ENCODE data around the gene ACTG1.

ACTG1 gene

DNA sequence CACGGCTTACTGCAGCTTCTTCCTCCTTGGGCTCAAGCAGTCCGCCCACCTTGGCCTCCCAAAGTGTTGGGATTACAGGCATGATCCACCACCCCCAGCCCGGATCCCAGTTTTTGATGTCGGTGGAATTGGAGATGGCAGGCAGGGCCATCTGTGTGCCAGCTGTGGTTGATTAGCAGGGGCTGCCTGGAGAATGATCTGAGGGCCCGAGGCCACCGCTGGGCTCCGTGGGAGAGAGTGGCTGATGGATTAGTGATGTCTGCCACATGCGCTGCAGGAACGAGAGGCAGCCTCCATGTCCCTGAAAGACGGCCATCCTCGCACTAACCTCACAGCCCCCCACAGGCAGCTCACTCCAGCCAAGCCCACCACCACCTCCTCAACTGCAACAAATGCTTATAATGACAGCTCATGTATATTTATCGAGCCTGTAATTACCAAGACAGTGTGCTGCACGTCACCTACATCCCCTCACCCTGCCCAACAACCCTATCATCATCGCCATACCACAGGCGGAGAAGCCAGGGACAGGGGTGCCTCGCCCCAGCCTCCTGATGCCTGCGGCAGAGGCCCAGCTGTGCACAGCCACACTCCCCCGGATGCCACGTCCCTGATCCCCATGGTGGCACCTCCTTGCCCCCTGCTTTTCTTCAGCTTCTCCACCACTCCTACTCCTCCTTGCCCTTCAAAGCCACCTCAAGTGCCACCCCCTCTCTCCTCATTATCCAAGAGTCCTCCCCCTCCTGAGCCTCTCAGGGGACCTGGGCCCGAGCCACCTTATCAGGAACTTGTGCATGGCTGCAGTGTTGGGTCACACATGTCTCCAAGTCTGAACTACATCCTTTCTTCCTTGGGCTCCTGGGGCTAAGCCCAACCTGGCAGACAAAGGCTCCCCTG is 33.2 kb downstream of the ACTG1 start:
- DNase-seq = peak; percentile 53

DNA sequence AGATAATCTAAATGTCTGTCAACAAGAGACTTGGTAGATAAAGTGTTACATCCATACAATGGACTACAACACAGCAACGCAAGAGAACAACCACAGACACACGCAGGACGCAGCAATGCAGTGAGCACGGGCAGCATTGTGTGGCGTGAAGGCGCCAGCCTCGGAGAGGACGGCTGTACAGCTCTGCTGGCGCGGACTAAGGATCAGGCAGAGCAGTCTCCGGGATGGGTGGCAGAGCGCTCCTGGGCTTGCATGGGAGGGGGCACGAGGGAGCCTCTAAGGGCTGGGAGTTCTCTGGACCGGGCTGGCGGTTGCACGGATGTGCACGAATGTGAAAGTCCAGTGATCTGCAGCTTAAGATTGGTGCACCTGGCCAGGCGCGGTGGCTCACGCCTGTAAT is 34.5 kb downstream of the ACTG1 start:
- no peak for DNase-seq

DNA sequence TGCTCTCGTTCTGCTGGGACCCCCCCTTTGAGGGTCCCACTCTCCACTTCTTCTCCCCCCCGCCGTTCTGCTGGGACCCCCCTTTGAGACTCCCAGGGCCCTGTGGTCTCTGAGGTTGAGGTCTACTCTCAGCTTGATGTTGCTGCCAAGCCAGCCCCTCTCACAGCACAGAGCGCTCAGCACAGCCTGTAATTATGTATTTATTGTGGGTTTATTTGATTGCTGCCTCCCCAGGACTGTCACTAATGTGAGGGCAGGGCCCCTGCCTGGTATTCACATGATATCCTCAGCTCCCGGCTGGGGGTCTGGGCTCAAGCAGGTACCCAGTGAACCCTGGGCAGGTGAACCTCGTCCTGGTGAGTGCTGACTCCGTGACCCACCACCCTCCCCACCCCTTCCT is 35.4 kb downstream of the ACTG1 start:
- DNase-seq = no peak

DNA sequence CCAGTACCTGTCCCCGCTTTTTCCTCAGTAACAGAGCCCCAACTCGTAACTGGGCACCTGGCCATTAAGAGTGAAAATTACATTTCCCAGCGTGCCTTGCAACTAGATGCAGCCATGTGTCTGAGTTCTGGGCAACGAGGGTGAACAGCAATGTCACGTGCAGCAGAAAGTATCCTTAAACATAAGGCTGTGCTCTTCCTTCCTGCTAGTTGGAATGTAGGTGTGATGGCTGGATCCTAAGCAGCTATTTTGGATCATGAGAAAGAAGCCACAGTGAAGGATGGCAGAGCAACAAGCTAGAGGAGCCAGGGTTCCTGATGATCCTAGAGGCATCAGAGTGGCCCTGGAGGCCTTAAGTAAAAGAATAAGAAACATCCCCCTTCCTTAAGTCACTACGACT is 36.0 kb downstream of the ACTG1 start:
- DNase-seq = no peak

DNA sequence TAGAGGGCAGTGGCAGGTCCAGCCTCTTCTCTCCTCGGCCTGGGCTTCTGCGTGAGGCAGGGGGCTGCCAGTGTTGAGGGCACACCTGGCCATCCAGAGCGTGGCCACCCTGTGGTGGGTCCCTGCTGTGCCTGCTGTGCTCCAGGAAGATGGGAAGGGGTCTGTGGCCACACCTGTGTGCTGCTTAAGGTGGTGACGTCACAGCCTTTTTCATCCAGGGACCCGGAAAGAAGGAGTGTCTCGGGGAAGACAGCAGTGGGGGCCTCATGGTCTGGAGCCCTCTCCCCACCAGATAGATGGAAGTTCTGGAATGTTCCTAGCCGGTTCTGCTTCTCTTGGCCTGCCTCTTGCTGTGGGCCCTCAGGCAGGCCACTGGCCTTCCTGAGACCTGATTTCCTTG is 36.5 kb downstream of the ACTG1 start:
- DNase-seq = no peak

DNA sequence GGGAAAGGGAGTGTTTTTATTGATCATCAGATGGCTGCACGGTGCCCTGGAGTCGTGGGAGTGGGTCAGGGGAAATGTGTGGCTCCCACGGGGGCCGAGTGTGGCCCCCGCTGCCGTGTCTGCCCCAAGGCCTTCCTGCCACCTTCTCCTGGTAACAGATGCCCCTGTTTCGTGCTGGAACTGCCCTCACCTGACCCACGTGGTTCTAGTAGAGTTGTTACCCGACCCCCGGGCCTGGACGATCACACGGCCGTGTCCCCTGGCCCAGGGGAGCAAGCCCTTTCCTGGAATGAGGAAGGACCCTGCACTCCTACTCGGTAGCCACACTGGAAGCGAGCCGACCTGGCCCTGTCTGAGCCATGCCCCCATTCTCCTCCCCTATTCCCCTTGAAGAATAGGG is 37.6 kb downstream of the ACTG1 start:
- no peak for DNase-seq

DNA sequence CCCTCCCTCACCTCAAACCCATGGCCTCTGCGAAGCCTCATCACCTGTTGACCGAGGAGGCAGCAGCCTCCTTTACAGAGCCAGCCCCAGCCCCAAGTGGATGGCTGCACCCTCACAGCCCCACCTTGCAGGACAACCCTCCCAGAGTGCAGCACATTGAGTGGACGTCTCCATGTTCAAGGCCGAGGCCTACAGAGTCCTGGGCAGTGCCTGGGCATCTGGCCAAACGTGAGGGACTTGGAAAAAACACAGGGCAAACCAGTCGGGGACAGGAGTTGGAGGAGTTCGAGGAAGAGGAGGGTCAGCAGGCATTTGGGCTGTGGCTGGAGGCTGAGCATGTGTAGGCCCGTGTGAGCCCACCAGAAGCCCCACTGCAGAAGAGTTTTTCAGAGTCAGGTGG is 39.6 kb downstream of the ACTG1 start:
- no peak for DNase-seq

DNA sequence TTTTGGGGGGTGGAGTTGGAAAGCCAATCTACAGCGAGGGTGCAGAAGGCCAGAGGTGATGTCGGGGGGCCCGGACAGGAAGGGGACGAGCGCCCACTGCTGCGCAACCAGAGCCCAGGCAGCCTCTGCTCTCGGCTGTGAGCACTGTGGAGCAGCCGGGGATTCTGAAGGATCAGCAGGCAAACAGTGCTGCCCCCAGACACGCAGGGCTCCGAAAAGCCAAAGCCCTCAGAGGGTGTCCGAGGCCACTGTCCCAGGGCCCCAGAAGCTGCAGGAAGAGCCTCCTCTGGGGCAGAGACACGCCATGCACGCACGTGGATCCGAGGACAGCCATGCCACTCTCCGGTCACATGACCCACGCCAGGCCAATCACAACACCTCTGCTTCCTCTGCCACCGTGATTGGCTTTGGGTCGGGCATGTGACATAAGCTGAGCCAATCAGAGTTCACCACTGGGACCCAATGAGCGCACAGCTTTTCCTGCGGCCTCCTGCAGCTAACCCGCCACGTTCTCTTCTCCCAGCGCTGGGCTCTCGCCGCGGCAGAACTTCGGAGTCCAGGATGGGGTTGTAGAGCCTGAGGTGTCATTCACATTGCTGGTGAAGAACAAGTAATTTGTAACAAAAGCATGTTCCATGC is 40.7 kb downstream of the ACTG1 start:
- peak; percentile 93 for DNase-seq

DNA sequence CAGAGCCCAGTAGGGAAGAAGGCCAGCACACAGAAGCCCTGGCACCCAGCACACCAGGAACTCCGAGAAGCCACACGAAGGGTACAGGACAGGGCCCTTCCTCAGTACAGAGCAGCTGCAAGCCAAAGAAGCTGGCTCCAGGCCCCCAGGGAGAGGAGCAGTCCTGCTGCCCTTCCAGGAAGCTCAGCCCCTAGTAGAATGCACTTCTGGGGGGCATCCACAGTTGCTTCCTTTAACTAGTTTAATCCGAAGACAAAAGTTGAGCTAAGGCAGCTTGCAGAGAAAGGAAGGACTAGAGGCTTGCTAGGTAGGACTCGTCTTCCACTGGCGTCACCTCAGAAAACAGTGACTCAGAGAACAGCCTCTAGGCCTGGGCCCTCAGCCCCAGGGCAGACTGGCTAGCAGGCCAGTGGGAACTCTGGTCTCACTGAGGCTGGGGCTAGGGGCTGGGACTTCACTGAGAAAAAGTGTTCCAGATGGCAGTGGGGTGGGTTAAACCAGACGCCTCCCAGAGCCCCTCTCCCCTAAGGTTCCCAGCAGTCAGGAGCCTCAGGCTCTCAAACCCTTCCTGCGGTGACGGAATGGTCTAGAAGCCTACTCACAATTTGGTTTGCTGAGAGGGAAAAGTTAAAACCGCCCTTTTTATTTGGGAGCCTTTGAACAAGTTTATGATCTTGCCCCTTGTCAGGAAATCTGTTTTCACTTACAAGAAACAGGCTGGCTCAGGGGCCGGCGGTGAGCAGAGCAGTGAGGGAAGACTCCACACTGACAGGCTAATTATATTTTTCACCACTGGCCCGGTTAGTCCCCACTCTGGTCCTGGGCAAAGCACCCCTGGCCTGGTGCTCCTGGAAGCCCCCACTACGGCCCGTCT is 41.4 kb downstream of the ACTG1 start:
- DNase-seq = peak; percentile 41

DNA sequence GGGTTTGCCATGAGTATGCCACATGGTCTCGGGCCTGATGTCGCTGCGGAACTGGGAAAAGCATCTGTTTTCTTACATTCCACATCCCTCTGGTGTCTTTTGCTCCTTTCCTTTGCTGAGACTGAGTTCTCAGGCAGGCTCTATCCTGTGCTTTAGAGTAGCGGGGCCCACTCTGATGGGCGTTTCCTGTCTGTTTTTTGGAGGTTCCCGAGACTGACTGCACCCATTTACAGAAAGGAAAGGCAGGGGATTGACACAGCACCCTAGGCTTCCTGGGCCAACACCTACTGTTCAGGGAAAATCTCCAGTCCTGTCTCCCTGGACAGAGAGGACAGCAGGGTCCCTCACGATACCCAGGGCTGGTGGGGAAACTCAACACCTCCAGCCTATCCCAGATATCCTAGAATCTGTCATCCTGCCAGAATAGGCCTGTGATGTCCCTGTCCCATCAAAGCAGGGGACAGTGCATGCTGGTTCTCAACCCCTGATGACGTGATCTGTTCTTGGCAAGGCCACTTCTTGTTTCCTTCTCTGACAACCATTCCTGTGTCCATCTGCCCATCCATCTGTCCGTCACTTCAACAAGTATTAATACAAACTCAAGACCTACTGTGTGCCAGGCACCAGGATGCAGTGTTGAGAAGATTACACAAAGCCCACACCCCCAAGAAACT is 42.2 kb downstream of the ACTG1 start:
- DNase-seq = no peak

DNA sequence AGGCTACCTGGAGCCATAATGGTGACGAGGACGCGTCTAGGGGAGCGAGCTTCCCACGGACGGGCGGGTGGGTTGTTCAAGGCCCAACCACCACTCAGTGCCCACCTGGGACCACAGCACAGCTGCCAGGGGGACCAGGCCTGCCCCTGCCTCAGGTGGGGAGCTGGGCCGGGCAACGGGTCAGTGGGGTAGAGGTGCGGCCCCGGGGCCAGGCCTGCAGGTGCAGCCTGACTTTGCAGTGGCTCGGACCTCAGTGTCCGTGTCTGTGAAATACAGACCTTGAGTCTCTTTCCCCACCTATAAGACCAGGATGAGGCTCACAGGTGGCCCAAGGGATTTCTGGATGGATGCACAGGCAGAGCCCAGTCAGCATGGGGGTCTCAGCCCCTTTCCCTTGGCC is 43.3 kb downstream of the ACTG1 start:
- no peak for DNase-seq

DNA sequence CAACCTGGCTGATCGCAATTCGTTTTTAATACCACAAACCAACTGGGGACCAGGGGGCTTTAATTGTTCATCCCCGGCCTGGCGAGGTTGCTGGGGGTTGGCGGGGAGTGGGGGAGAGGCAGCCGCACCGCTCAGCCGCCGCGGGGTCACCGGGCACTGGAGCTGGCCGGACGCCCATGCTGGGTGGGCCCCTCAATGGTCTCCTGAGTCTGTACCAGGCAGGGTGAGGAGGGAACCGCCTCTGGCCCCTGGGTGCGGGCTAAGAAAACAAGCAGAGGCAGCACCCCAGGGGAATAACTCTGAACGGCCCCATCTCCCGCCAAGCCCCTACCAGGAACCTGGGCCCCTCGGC is 43.9 kb downstream of the ACTG1 start:
- DNase-seq = no peak

DNA sequence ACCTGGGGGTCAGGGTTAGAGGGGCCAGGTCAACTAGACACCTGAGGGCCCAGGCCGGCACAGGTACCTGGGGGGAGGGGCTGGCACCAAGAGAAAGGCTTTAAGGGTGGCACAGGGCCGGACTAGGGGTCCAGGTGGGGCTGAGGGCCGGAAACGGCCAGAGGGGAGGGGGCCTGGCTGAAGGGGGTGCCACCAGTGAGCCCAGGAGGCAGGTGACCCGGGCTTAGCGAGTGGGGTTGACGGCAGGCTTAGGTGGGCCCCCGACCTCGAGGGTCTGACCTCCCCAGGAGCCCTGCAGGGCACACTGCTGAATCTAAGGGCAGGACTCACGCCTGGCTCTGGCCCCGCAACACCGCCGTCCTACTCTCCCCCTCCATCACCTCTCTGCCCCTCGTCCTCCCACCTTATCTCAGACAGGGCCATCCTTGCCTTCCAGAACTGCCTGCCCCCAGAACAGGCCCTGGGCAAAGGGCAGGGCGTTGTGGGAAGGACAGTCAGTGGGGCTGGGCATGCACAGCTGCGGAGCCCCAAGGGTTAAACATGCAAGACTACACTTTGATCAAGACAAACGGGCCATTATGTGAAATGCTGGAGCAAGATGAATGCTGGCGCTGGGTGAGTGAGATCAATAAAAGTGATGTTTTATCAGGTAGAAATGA is 44.4 kb downstream of the ACTG1 start:
- DNase-seq = no peak

DNA sequence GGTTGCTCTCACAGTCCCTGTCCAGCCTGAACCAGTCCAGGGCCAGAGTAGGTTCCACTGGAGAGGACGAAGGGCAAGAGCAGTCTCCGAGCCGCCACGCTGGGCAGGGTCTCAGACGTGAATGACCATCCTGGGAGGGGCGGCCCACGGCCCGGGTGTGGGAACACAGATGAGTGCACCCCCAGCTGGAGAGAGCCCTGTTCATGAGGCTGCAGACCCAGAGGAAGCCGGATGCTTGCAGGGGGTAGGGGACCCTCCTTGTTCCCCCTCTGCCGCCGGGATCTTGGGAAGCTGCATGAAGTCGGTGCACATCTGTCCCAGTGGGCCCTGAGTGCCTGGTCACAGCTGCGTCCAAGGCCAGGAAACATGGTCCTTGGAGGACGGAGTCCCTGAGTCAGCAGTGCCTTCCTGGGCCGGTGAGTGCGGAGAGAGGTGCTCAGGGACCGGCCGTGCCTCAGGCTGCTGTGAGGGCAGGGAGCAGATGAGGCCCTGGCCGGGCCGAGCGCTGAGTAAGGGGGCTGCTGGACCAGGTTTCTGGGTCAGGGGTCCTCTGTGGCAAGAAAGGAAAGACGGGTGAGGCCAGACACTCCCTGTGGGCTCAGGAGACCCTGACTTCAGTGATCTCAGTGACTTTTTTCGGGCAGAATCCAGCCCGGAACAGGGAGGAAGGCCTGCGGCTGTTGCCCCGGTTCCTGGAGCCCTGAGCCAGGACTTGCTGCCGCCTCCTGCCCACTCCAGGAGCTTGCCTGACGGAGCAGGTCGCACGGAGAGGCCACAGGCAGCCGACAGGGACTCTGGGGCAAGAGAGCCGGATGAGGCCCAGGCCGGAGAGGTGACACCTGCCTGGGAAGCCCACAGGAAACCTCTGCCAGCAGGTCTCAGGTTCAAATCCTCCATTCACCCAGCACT is 45.8 kb downstream of the ACTG1 start:
- no peak for DNase-seq

DNA sequence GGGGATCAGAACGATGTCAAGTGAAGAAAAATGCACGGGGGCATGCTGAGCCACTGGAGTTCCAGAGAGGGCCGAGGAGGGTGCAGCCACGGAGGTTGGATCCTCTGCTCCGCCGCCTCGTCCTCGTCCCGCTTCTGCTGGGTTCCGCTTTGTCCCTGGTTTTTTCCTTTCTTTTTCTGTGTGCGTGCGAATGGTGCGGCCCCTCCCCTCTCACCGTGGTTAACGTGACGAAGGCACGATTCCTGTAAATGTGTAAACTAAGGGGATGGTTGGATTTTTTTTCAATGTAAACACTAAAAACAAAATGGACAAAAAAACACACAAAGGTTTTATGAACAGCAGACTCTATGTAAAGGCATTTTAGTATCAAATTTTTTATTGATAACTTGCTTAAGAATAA is 46.7 kb downstream of the ACTG1 start:
- DNase-seq = no peak

DNA sequence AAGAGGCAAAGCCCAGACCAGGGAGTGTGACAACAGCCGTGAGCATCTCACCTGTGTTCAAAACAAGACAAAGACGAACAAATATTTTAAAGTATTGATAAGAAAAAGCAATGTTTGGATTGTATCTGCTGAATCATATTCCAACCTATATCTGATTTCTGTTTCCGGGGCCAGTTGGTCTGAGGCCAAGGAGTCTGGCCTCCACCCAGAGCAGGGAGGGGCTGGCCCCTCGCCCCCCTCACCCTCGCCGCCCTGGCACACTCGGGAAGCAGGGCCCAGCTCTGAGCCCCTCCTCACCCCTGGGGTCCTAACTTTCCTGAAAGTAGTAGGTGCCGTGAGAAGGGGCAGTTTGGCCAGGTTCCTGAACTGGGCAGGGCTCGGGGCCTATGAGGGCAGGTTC is 48.0 kb downstream of the ACTG1 start:
- DNase-seq = no peak

DNA sequence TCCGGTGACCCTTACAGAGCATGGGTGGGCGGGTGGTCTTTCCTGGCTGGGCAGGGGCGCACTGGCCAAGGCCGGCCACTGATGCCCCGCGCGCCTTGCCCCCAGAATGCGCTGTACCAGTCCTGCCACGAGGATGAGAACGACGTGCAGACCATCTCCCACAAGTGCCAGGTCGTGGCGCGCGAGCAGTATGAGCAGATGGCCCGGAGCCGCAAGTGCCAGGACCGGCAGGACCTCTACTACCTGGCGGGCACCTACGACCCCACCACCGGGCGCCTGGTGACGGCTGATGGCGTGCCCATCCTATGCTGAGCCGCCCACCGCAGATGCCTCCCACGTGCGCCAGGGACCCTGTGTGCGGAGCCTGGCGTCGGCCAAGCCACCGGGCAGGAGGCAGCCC is 49.1 kb downstream of the ACTG1 start:
- no peak for DNase-seq

DNA sequence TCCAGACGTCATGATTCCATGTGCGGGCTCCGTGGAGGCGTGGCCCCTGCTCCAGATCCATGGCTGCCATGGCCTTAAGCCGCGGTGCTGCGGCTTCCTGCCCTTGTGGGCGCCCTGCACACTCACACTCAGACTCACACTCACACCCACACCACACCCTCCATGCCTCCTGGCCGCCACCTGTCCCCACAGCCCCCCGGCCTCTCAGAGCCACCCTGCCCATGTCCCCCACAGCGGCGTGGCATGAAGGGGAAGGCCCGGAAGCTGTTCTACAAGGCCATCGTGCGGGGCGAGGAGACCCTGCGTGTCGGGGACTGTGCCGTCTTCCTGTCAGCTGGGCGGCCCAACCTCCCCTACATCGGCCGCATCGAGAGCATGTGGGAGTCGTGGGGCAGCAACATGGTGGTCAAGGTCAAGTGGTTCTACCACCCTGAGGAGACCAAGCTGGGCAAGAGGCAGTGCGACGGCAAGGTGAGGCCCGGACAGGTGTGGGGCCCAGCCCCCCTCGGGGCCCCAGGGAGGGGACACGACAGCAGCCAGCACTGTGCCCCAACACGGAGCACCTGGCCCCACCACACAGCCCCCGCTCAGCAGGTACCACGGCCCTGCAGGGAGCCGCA is 50.0 kb downstream of the ACTG1 start:
- no peak for DNase-seq

DNA sequence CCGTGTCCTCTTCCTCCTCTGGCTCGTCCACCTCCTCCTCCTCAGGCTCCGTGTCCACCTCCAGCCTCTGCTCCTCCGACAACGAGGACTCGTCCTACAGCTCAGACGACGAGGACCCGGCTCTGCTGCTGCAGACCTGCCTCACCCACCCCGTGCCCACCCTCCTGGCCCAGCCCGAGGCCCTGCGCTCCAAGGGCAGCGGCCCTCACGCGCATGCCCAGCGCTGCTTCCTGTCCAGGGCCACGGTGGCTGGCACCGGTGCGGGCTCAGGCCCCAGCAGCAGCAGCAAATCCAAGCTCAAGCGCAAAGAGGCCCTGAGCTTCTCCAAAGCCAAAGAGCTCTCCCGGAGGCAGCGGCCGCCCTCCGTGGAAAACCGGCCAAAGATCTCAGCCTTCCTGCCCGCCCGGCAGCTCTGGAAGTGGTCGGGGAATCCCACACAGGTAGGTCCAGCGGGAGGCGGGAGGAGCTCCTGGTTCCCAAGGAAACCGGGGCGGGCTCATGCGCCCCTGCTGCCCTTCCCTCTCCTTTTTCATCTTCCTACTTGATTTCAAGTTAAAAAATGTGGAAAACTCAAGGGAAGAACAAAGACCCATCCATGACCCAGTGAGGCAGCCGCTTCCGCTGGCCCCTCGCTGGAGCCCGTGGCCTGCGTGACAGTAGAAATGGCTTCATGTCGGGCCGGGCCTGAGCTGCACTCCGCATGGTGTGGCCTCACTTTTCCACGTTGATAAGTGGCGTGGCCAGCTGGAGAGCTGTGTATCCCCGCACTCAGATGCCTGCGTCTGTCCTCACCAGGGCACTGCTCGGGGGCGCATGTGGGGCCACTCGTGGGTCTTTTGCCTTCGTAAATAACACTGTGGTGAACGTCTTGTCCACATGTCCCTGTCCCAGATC is 50.7 kb downstream of the ACTG1 start:
- DNase-seq = no peak
